Stimulated activated naive CD8-positive, alpha-beta T cell treated with anti-CD3 and anti-CD28 coated beads, Interleukin-15, amount 100 ng/mL, for 72 hours (primary cell): ENCODE data around the gene PPP2R5E.

ENCODE experiments used
- ATAC-seq: fragments of 150-1000 bp; cut with Tn5 transposase; 2 replicates; pipeline ENCODE4 v1.10.0; 2021; ENCODE audit warnings: mild to moderate bottlenecking, moderate library complexity
- DNase-seq, 2 donors: peaks; one replicate each; pipeline ENCODE4 v3.0.0; 2021 to 2022
- H3K27ac Mint-ChIP-seq, 2 donors: one replicate each; pipeline ENCODE4 v1.8.0; 2022; ENCODE audit warnings: mild to moderate bottlenecking in 2 of 2, mixed read lengths in 2 of 2, moderate library complexity in 2 of 2
- H3K27me3 Mint-ChIP-seq: one replicate; pipeline ENCODE4 v1.8.0; 2022; ENCODE audit warnings: mixed read lengths
- H3K4me1 Mint-ChIP-seq: one replicate; pipeline ENCODE4 v1.8.0; 2022; ENCODE audit warnings: mild to moderate bottlenecking, mixed read lengths
- H3K4me3 Mint-ChIP-seq, 2 donors: one replicate each; pipeline ENCODE4 v1.8.0; 2022; ENCODE audit warnings: mild to moderate bottlenecking in 2 of 2, mixed read lengths in 2 of 2, moderate library complexity in 1 of 2
- H3K9me3 Mint-ChIP-seq, 2 donors: one replicate each; pipeline ENCODE4 v1.8.0; 2022; ENCODE audit warnings: mixed read lengths in 2 of 2

PPP2R5E gene

GRCh38 chr14:63345826-63346225, 197.4 kb downstream of the PPP2R5E start:
- no peak overlapping the region for H3K4me3 Mint-ChIP-seq
- H3K27me3 Mint-ChIP-seq: peaks cover 42% of the 10 kb centered on the region
- DNase-seq (no peak), ATAC-seq (no peak)
- no peaks in the 10 kb centered on the region for H3K4me1 Mint-ChIP-seq
- no peaks in the 10 kb centered on the region for H3K9me3 Mint-ChIP-seq
- H3K27ac Mint-ChIP-seq: no peak overlapping the region

GRCh38 chr14:63344336-63344735, 198.8 kb downstream of the PPP2R5E start:
- no peaks in the 10 kb centered on the region for H3K9me3 Mint-ChIP-seq
- no peaks in the 10 kb centered on the region for H3K4me1 Mint-ChIP-seq
- H3K27me3 Mint-ChIP-seq: peaks cover 51% of the 10 kb centered on the region
- no peak overlapping the region for H3K27ac Mint-ChIP-seq
- no peak overlapping the region for H3K4me3 Mint-ChIP-seq
- no peak for DNase-seq
- ATAC-seq: no peak

- ATAC-seq: no peak
- H3K27me3 Mint-ChIP-seq: peaks cover 51% of the 10 kb centered on the region
- no peak overlapping the region for H3K27ac Mint-ChIP-seq
- no peaks in the 10 kb centered on the region for H3K9me3 Mint-ChIP-seq
- H3K4me1 Mint-ChIP-seq: no peaks in the 10 kb centered on the region
- DNase-seq: no peak
- H3K4me3 Mint-ChIP-seq: no peak overlapping the region
Measured at GRCh38 chr14:63343878-63344277, 199.3 kb downstream of the PPP2R5E start.

GRCh38 chr14:63342371-63342770, 200.8 kb downstream of the PPP2R5E start:
- Mint-ChIP-seq H3K27ac (no peak overlapping the region), H3K4me3 (no peak overlapping the region), H3K4me1 (no peaks in the 10 kb centered on the region), H3K9me3 (peaks cover 0 to 3% of the 10 kb centered on the region in 2 donors), H3K27me3 (peaks cover 48% of the 10 kb centered on the region)
- ATAC-seq: no peak
- DNase-seq: no peak

GRCh38 chr14:63328787-63329737, 214.1 kb downstream of the PPP2R5E start:
- no peak for DNase-seq
- Mint-ChIP-seq H3K4me3 (no peak overlapping the region), H3K9me3 (no peaks in the 10 kb centered on the region), H3K27me3 (peaks cover 22% of the 10 kb centered on the region), H3K4me1 (no peaks in the 10 kb centered on the region), H3K27ac (no peak overlapping the region)
- ATAC-seq: no peak

GRCh38 chr14:63326840-63327239, 216.3 kb downstream of the PPP2R5E start:
- Mint-ChIP-seq H3K27me3 (peaks cover 4% of the 10 kb centered on the region), H3K9me3 (no peaks in the 10 kb centered on the region), H3K4me3 (no peak overlapping the region), H3K4me1 (no peaks in the 10 kb centered on the region), H3K27ac (no peak overlapping the region)
- no peak for DNase-seq
- no peak for ATAC-seq

GRCh38 chr14:63322897-63323573, 220.1 kb downstream of the PPP2R5E start:
- no peaks in the 10 kb centered on the region for H3K9me3 Mint-ChIP-seq
- ATAC-seq (no peak), DNase-seq (no peak)
- no peak overlapping the region for H3K4me3 Mint-ChIP-seq
- H3K4me1 Mint-ChIP-seq: no peaks in the 10 kb centered on the region
- H3K27me3 Mint-ChIP-seq: peaks cover 7% of the 10 kb centered on the region
- no peak overlapping the region for H3K27ac Mint-ChIP-seq

GRCh38 chr14:63322472-63322871, 220.7 kb downstream of the PPP2R5E start:
- Mint-ChIP-seq H3K9me3 (no peaks in the 10 kb centered on the region), H3K27ac (no peak overlapping the region), H3K4me1 (no peaks in the 10 kb centered on the region), H3K27me3 (peaks cover 7% of the 10 kb centered on the region), H3K4me3 (no peak overlapping the region)
- DNase-seq (no peak), ATAC-seq (no peak)
